H1 (cell line): ENCODE data around the gene BAZ2B. TPM values are rescaled to one million over a fixed set of nuclear protein-coding genes. Genes with fewer than 3 reads are reported as not detected.

Experiments
- CTCF ChIA-PET: fragments of 300-600 bp; sonication (Branson Sonifier 250); formaldehyde crosslinking; loops from one replicate; lab custom pipeline; 2021; ENCODE audit not compliant: partially characterized antibody; lab: Charles Lee
- POLR2A ChIA-PET: fragments of 300-600 bp; sonication (Branson Sonifier 250); formaldehyde crosslinking; loops from one replicate; lab custom pipeline; 2021; ENCODE audit warnings: inconsistent platforms; ENCODE audit not compliant: partially characterized antibody; lab: Charles Lee
- DNase-seq, 2 experiments: peaks; one replicate each; pipeline versions ENCODE4 v3.0.0 to v3.0.0-alpha.2; 2010 to 2022; ENCODE audit warnings: low spot score in 2 of 2, low read depth in 1 of 2, mixed read lengths in 1 of 2
- FAIRE-seq: peaks from 2 replicates; lab custom pipeline; 2011; peaks lifted over from hg19 to GRCh38; lab: Jason Lieb, UNC
- H2AFZ ChIP-seq: 2 replicates; pipeline ENCODE4 v1.8.1; 2012; ENCODE audit warnings: low read length, inconsistent platforms
- H2AK5ac ChIP-seq: 2 replicates; pipeline ENCODE4 v1.6.1; 2013; ENCODE audit warnings: low read depth, low read length
- H2BK120ac ChIP-seq: replicated peaks from 2 replicates; pipeline ENCODE3; 2013; ENCODE audit warnings: low read depth, low read length, inconsistent platforms
- H2BK12ac ChIP-seq: 2 replicates; pipeline ENCODE4 v1.6.1; 2013; ENCODE audit warnings: low read depth, low read length
- H2BK15ac ChIP-seq: 2 replicates; pipeline ENCODE4 v1.6.1; 2013; ENCODE audit warnings: low read length
- H2BK20ac ChIP-seq: 2 replicates; pipeline ENCODE4 v1.6.1; 2013; ENCODE audit warnings: low read length
- H2BK5ac ChIP-seq: 2 replicates; pipeline ENCODE4 v1.6.1; 2013; ENCODE audit warnings: low read depth, low read length
- H3K14ac ChIP-seq: 2 replicates; pipeline ENCODE4 v1.6.1; 2013; ENCODE audit warnings: inconsistent platforms; ENCODE audit not compliant: insufficient read length
- H3K18ac ChIP-seq: 2 replicates; pipeline ENCODE4 v1.6.1; 2013; ENCODE audit warnings: low read length; ENCODE audit errors: extremely low read depth
- H3K23ac ChIP-seq: 2 replicates; pipeline ENCODE4 v1.6.1; 2013; ENCODE audit warnings: inconsistent platforms; ENCODE audit not compliant: insufficient read length
- H3K23me2 ChIP-seq: 2 replicates; pipeline ENCODE4 v1.6.1; 2013; ENCODE audit warnings: low read depth, low read length
- H3K27ac ChIP-seq: 2 replicates; pipeline ENCODE4 v1.6.1; 2011; ENCODE audit warnings: low read depth, low read length, inconsistent platforms
- H3K27me3 ChIP-seq, 4 experiments: replicated peaks in 1 of 4; 1 replicate in 1 of 4; 2 replicates in 3 of 4; pipeline versions ENCODE4 v1.6.1 to v1.8.1; 2011 to 2013; ENCODE audit warnings: low read length in 3 of 4, mild to moderate bottlenecking in 3 of 4, inconsistent platforms in 2 of 4, mixed read lengths in 2 of 4, moderate library complexity in 1 of 4; ENCODE audit not compliant: control insufficient read depth in 3 of 4, insufficient read depth in 3 of 4; ENCODE audit errors: extremely low read depth in 1 of 4
- H3K36me3 ChIP-seq, 4 experiments: 2 replicates each; pipeline versions ENCODE4 v1.6.1 to v1.8.1; 2011 to 2013; ENCODE audit warnings: mild to moderate bottlenecking in 4 of 4, low read length in 3 of 4, moderate library complexity in 2 of 4, control low read depth in 1 of 4, inconsistent platforms in 1 of 4; ENCODE audit not compliant: insufficient read depth in 4 of 4, control insufficient read depth in 2 of 4
- H3K4ac ChIP-seq: replicated peaks from 2 replicates; pipeline ENCODE3; 2013; ENCODE audit warnings: low read length, low read depth, mixed read lengths, inconsistent platforms; ENCODE audit not compliant: insufficient read length
- H3K4me1 ChIP-seq, 4 experiments: replicated peaks in 1 of 4; 1 replicate in 1 of 4; 2 replicates in 3 of 4; pipeline versions ENCODE4 v1.6.1 to v1.8.1; 2011 to 2013; ENCODE audit warnings: low read length in 3 of 4, inconsistent platforms in 2 of 4, mixed read lengths in 1 of 4; ENCODE audit not compliant: insufficient read depth in 4 of 4, control insufficient read depth in 3 of 4
- H3K4me2 ChIP-seq, 2 experiments: 2 replicates each; pipeline versions ENCODE4 v1.6.1 to v1.8.1; 2011 to 2013; ENCODE audit warnings: low read depth in 2 of 2, low read length in 2 of 2, control low read depth in 1 of 2, inconsistent platforms in 1 of 2, mild to moderate bottlenecking in 1 of 2; ENCODE audit not compliant: insufficient read depth in 1 of 2
- H3K4me3 ChIP-seq, 4 experiments: fragments of 200-600, 300-600 bp in 1 of 4; sonication (generic), shearing (Covaris generic), sonication (Bioruptor Twin) in 1 of 4; 2 replicates each; pipeline versions ENCODE4 v1.5.1 to v1.8.1; 2011 to 2016; ENCODE audit warnings: low read length in 4 of 4, low read depth in 3 of 4, control low read depth in 2 of 4, inconsistent platforms in 2 of 4, mild to moderate bottlenecking in 2 of 4, mixed read lengths in 1 of 4, moderate library complexity in 1 of 4; ENCODE audit not compliant: insufficient read depth in 2 of 4; ENCODE audit errors: extremely low read depth in 1 of 4
- H3K56ac ChIP-seq: replicated peaks from 2 replicates; pipeline ENCODE3; 2013; ENCODE audit warnings: low read depth, mild to moderate bottlenecking, mixed read lengths, low read length, inconsistent platforms; ENCODE audit not compliant: insufficient read length
- H3K79me1 ChIP-seq: 2 replicates; pipeline ENCODE4 v1.6.1; 2013; ENCODE audit warnings: low read depth, low read length, control low read depth
- H3K79me2 ChIP-seq, 2 experiments: 2 replicates each; pipeline versions ENCODE4 v1.6.1 to v1.8.1; 2012 to 2013; ENCODE audit warnings: low read length in 2 of 2, mild to moderate bottlenecking in 2 of 2, inconsistent platforms in 1 of 2; ENCODE audit not compliant: insufficient read depth in 2 of 2, control insufficient read depth in 1 of 2
- H3K9ac ChIP-seq, 4 experiments: replicated peaks in 1 of 4; 1 replicate in 1 of 4; 2 replicates in 3 of 4; pipeline versions ENCODE4 v1.6.1 to v1.8.1; 2011 to 2013; ENCODE audit warnings: low read depth in 3 of 4, low read length in 3 of 4, control low read depth in 2 of 4, mild to moderate bottlenecking in 2 of 4, moderate library complexity in 2 of 4, inconsistent platforms in 1 of 4; ENCODE audit errors: extremely low read depth in 1 of 4
- H3K9me3 ChIP-seq, 2 experiments: 2 replicates each; pipeline versions ENCODE4 v1.6.1 to v1.8.1; 2012 to 2013; ENCODE audit warnings: mild to moderate bottlenecking in 2 of 2, moderate library complexity in 2 of 2, control low read depth in 1 of 2, inconsistent platforms in 1 of 2, low read depth in 1 of 2, low read length in 1 of 2, mixed read lengths in 1 of 2; ENCODE audit not compliant: insufficient read depth in 2 of 2
- H4K20me1 ChIP-seq, 2 experiments: replicated peaks in 1 of 2; 2 replicates each; pipeline versions ENCODE3 to v1.8.1; 2011 to 2013; ENCODE audit warnings: inconsistent platforms in 2 of 2, low read length in 2 of 2, mild to moderate bottlenecking in 1 of 2; ENCODE audit not compliant: insufficient read depth in 2 of 2, control insufficient read depth in 1 of 2
- H4K5ac ChIP-seq: 2 replicates; pipeline ENCODE4 v1.6.1; 2013; ENCODE audit warnings: low read length, low read depth, mixed read lengths, inconsistent platforms; ENCODE audit not compliant: insufficient read length
- H4K8ac ChIP-seq: 2 replicates; pipeline ENCODE4 v1.8.0; 2013; ENCODE audit warnings: mild to moderate bottlenecking, moderate library complexity, low read length, inconsistent platforms; ENCODE audit not compliant: insufficient read depth; ENCODE audit errors: extremely low read depth
- H4K91ac ChIP-seq: replicated peaks from 2 replicates; pipeline ENCODE3; 2013; ENCODE audit warnings: low read length, mixed read lengths, inconsistent platforms; ENCODE audit not compliant: insufficient read length
- FOSL1 ChIP-seq: IDR thresholded peaks from 2 replicates; pipeline ENCODE4 v1.6.1; 2011; ENCODE audit warnings: mild to moderate bottlenecking, low read depth, low read length, moderate library complexity; ENCODE audit not compliant: insufficient read depth
- SP1 ChIP-seq: IDR thresholded peaks from 2 replicates; pipeline ENCODE4 v1.6.1; 2011; ENCODE audit warnings: low read depth, low read length
- SP4 ChIP-seq: IDR thresholded peaks from 2 replicates; pipeline ENCODE4 v1.6.1; 2012; ENCODE audit warnings: low read length, inconsistent platforms
- TAF1 ChIP-seq: IDR thresholded peaks from 2 replicates; pipeline ENCODE4 v1.6.1; 2011; ENCODE audit warnings: mild to moderate bottlenecking, low read depth, low read length
- TCF12 ChIP-seq: IDR thresholded peaks from 2 replicates; pipeline ENCODE4 v1.6.1; 2011; ENCODE audit warnings: low read depth, mild to moderate bottlenecking, low read length
- WGBS, 2 experiments: shearing (Covaris generic) in 1 of 2; methylation state at CpG; one replicate each; pipeline versions ENCODE4 v1.1.6 to v1.1.7; 2013 to 2015; ENCODE audit warnings: low lambda C conversion rate in 2 of 2, mixed read lengths in 2 of 2, inconsistent platforms in 1 of 2, low coverage in 1 of 2, missing lambda C conversion rate in 1 of 2; ENCODE audit not compliant: insufficient replicate concordance in 2 of 2, insufficient coverage in 1 of 2, insufficient read length in 1 of 2; ENCODE audit errors: extremely low coverage in 1 of 2, missing lambda C conversion rate in 1 of 2; 5-methylcytosine and 5-hydroxymethylcytosine counted together
- polyA plus RNA-seq, 7 experiments: library from polyadenylated mRNA; depleted of rRNA in 3 of 7; stranded (reverse) in 5 of 7; unstranded in 2 of 7; fragments of >200 nt in 5 of 7; fragments of 200-250 nt in 2 of 7; gene quantifications; 1 replicate in 5 of 7; 2 replicates in 1 of 7; 4 replicates in 1 of 7; pipeline versions ENCODE4 v1.2.1 to v1.2.3, GENCODE V29; 2011 to 2013; ENCODE audit warnings: missing spikeins in 2 of 7, mixed read lengths in 2 of 7
- total RNA-seq: library from RNA; stranded (reverse); fragmentation: NEBNext Ultra II Directional; extraction: Animal tissue kit (Norgen Biotek cat#: 25700); gene quantifications from 2 replicates; pipeline ENCODE4 v1.2.1, GENCODE V29; 2021

BAZ2B gene
- total and polyA plus RNA-seq, 2 of the 8 experiments (the other 6 are each of a cell fraction or from before 2014, with no cell fraction given) = 15.2 to 46.3 TPM

DNA sequence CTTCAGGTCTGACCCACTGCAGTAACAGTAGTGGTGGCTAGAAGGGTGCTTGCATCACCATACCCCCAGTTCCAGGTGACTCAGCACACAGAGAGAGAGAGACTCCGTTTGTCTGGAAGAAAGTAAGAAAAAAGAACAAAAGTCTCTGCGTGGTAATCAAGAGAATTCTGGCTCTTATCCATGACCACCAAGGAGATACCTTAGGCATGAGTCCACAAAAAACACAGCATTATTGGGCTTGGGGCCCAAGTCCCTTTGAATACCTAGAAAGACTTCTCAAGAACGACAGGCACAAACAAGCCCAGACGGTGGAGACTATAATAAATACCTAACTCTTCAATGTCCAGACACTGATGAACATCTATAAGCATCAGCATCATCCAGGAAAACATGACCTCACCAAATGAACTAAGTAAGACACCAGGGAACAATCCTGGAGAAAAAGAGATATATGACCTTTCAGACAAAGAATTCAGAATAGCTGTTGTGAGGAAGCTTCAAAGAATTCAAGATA is 21.7 kb upstream of the BAZ2B start:
- H3K4ac ChIP-seq = no peak overlapping the region
- no peak overlapping the region for H3K4me2 ChIP-seq
- H2BK20ac ChIP-seq = no peak overlapping the region
- no peaks in the 10 kb centered on the region for H3K9me3 ChIP-seq
- no peak overlapping the region for H2AK5ac ChIP-seq
- no peak overlapping the region for H2BK5ac ChIP-seq
- no peak overlapping the region for H3K23ac ChIP-seq
- no peak overlapping the region for H4K91ac ChIP-seq
- H4K5ac ChIP-seq = no peak overlapping the region
- peaks cover 0 to 4% (median 1%) of the 10 kb centered on the region in 4 experiments; a peak in 2 of 7 replicates for H3K4me1 ChIP-seq
- H3K27me3 ChIP-seq = no peaks in the 10 kb centered on the region
- H3K4me3 ChIP-seq = no peak overlapping the region
- H3K36me3 ChIP-seq = no peaks in the 10 kb centered on the region
- H3K14ac ChIP-seq = no peak overlapping the region
- no peaks in the 10 kb centered on the region for H3K79me1 ChIP-seq
- no peak overlapping the region for H2BK15ac ChIP-seq
- no peak overlapping the region for H3K18ac ChIP-seq
- no peak overlapping the region for H4K8ac ChIP-seq
- no peak overlapping the region for H3K56ac ChIP-seq
- no peak overlapping the region for H3K27ac ChIP-seq
- no peak overlapping the region for H2BK120ac ChIP-seq
- H2BK12ac ChIP-seq = no peak overlapping the region
- H4K20me1 ChIP-seq = no peaks in the 10 kb centered on the region
- ChIA-PET POLR2A (no interaction called here), CTCF (no interaction called here)
- no peak overlapping the region for H3K9ac ChIP-seq
- no peak overlapping the region for H2AFZ ChIP-seq
- no peaks in the 10 kb centered on the region for H3K79me2 ChIP-seq
- DNase-seq = no peak
- WGBS, 2 experiments = 81% methylated on average over 4 of the region's 4 CpGs; no CpG with 5 or more reads in 1 of the 2 experiments
- no peaks in the 10 kb centered on the region for H3K23me2 ChIP-seq
- FAIRE-seq = no peak
- TF ChIP-seq SP1 (no peak), TAF1 (no peak), SP4 (no peak), TCF12 (no peak), FOSL1 (no peak)
